HG03097 (cell line): ENCODE results near the gene UIMC1.
"Not testable (repeated sequence)": the region's sequence is repeated elsewhere in the genome, so short reads cannot be mapped to it uniquely, and the experiment has no call there.

ENCODE experiments used
- ATAC-seq: cut with Tn5 transposase; IDR thresholded peaks from one replicate; pipeline ENCODE4 v1.9.1; 2021; ENCODE audit not compliant: unreplicated experiment, low FRiP score

The UIMC1 gene

DNA sequence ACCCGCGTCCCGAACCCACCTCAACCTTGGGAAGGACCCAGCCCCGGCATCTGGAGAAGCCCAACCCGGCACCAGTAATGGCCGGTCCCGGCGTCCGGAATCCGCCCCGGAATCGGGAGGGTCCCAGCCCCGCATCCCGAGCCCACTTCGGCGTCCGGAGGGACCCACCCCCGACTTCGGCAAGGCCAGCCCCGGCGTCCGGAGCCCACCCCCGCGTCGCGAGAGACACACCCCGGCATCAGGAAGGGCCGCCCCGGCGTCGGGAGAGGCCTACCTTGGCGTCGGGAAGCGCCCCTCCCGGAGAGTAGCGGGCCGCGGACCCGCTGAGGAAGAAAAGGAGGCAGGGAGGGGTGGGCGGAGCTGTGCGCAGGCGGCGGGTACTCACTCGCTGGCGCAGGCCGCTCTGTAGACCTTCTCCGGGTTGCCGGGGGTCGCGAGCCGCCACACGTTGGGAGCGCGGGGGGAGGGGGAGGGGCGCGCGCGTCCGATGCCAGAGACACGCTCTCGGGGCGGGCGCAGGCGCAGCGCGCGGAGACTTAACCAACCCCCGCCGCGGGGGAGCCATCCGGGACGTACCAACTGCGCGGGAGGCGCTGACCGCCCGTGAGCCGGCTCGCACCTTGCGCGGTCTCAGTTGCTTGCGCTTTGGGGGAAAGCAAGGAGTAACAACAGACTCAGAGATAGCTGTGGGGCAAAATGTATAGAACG is at the start of gene UIMC1:
Gene UIMC1, minus strand, starts transcription at position 515 of the 708 bp plus-strand sequence. CDS start 24,164 bp downstream, outside the sequence.
- peak; percentile 72 for ATAC-seq

DNA sequence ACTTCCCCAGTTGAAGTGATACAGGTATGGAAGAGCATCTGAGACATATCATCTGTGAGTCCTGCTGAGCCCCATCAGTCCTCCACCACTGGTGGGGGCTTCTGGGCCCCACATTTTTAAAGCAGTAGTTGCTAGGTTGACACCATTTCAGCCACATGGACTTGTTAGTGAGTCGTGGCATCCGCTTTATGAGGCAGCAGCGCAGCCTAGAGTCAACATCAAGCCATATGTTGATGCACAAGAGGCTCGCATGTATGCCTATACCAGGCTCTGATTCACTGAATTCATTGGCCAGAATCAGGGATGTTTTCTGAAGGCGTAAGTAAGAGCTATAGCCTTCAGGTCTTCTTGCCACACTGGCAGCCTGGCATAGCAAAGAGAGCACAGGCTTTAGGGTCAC is 42.7 kb upstream of the UIMC1 start:
- ATAC-seq, result no peak

DNA sequence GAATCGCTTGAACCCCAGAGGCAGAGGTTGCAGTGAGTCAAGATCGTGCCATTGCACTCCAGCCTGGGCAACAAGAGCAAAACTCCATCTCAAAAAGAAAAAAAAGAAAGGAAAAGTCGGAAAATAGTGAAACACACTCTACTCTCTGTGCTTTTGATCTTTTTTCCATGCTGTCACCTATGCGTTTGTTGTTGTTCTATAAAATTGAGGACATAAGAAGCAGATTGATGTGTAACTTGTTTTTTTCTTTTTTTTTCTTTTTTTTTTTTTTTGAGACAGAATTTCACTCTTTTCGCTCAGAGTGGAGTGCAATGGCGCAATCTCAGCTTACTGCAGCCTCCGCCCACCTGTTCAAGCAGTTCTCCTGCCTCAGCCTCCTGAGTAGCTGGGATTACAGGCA is 42.0 kb upstream of the UIMC1 start:
- not testable (repeated sequence) for ATAC-seq

DNA sequence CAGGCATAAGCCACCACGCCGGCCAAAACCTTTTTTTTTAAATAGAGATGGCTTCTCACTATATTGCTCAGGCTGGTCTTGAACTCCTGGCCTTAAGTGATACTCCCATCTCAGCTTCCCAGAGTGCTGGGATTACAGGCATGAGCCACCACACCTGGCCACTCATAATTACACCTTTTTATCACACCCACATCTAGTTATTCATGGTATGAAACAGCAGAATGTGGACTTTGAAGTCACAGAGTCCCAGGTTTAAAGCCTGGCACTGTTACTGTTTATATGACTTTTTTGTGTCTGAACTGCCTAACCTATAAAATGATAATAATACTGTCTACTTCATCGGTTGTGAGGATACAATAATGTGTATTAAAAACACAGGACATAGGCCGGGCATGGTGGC is 39.1 kb upstream of the UIMC1 start:
- no peak for ATAC-seq

DNA sequence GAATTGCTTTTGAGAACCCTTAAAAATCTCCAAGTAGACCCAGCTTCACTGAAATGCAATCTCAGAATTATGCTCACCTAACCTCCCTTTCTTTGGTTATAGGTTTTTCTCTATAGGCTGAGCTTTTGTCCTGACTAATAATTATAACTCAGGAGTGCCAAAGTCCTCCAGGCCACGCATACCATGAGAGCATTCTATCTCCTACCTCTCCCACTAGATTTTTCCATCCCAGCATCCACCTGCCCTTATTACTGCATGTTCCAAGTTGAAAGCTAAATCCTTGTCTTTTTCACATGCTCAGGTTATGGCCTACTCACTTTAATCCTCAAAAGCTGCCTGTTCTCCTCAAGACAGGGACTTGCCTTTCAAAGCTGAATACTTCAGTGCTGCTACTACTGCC is 38.1 kb upstream of the UIMC1 start:
- no peak for ATAC-seq

DNA sequence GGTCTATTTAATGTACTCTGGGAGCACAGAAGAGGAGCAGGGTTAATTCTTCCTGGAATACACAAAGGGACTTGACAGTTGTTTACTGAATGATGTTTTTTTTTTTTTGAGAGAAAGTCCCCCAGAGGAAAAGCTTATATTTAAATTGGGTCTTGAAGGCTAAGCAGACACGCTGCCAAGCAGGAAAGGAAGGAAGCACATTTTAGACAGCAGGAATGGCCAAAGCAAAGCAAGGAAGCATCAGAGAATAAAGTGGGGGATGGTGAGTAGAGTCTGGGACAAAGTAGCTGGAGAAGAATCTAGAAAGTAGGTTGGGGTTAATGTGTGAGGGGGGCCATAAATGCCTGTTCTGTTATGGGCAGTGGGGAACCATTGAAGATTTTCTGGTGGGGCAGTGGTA is 37.4 kb upstream of the UIMC1 start:
- no peak for ATAC-seq

DNA sequence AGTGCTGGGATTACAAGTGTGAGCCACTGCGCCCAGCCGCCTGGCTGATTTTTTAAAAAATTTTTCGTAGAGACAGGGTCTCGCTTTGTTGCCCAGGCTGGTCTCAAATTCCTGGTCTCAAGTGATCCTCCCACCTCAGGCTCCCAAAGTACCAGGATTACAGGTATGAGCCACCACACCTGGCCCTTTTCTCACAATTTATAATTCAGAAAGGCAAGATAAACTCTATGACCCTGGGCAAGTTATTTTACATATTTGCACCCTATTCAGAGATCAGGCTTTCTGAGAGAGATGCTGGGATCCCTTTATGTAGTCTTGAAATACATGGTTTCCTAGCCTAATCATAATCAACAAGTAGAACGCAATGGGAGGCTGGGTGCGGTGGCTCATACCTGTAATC is 36.5 kb upstream of the UIMC1 start:
- ATAC-seq, result no peak

DNA sequence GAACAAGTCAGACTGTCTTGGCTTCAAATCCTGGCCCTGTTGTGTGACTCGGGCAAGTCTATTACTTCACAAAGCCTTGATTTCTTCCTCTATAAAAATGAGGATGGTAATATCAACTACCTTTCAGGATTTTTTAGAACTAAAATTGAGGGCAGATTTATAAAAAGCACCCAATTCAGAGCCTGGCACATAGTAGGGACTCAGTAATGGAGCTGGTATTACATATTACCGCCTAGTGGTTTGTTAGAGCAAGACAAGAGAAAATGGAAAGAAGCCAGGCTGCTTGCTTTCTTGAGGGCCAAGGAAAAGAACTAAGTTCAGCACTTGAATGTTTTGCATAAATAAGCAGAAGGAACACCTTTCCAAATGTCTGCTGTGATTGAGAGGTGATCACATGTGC is 35.4 kb upstream of the UIMC1 start:
- ATAC-seq, result no peak

DNA sequence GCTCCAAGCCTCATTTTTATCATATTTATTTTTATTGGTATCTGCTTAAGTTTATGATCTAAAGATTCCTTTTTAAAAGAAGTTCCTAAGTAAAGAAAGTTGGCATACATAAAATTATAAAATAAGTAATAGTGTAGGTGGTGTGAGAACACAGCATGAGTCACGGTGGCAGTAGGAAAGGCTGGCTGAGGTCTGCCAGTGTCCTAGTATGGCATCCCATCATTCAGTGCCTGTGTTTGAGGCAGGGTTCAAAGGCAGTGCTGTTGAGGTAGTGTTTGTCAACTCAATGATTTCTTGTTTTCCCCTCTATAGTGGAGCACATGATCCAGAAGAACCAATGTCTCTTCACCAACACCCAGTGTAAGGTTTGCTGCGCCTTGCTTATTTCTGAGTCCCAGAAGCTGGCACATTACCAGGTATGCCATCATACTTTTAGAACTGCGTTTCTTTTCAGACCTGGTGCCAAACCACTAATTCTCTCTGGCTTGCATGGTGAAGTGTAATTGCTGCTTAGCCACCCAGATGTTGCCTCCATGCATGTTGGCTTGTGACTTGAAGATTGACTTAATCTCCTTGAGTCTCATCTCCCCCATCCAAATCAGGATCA is 34.3 kb upstream of the UIMC1 start:
- no peak for ATAC-seq

DNA sequence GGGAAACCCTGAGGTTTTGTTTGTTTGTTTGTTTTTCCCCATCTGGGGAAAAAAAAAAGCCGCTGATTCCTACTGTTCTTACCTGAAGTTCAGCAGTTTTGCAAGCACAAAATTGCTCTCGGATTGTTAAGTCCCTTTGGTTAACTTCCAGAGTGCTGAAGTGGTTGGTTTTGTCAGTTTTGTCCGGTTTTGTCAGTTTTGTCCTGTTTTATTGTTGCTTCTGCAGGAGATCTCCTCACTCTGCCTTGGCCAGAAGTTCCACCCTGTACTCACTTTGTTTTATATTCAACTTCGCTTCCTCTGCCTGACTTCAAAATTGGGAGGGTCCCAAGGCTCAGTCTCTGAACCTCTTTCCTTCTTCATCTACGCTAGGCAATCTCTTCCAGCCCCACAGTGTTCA is 30.3 kb upstream of the UIMC1 start:
- no peak for ATAC-seq

DNA sequence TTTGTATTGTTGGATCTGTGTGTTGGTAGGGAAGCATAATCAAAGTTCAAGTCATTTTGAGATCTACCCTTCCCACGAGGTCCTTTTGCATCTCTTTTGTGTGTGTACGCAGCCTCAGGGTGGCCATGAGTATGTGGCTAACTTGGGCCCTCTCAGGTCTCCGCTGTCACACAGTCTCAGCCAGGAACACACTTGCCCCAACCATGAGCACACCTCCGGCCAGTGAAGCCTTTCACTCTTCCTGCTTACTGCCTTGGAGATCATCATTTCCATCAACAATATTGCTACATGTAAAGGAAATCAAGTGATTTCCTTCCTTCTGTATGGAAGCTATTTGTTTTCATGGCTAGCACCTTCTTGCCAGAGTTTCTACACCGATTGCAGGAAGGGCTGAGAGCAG is 29.9 kb upstream of the UIMC1 start:
- ATAC-seq, result no peak

DNA sequence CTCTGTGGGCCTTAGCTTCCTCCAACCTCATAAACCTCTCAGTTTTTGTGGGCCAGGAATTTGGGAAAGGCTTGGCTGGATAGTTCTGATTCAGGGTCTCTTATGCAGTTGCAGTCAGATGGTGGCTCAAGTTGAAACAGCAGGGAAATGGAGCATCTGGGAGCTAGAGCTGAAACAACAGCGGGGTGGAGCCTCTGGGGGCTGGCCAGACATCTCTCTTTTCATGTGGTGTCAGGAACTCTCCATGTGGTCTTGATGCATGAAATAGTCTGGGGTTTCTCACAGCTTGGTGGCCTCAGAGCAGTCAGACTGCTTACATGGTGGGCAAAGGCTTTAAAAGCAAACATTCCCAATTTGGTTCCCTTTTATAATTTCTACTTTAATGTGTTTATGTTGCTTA is 29.4 kb upstream of the UIMC1 start:
- ATAC-seq, result no peak

DNA sequence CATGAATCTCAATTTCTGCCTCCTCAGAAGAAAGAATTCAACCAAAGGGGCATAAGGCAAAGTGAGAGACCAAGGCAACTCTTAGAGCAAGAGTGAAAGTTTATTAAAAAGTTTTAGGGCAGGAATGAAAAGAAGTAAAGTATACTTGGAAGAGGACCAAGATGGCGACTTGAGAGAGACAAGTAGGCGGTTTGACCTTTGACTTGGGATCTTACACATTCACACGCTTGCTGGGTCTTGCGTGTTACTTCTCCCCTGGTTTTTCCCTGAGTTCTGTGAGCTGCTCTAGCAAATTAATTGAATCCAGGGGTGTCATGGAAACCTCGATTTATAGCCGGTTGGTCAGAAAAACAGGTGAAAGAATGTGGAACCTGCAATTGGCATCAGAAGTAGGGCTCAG is 22.9 kb upstream of the UIMC1 start:
- no peak for ATAC-seq

DNA sequence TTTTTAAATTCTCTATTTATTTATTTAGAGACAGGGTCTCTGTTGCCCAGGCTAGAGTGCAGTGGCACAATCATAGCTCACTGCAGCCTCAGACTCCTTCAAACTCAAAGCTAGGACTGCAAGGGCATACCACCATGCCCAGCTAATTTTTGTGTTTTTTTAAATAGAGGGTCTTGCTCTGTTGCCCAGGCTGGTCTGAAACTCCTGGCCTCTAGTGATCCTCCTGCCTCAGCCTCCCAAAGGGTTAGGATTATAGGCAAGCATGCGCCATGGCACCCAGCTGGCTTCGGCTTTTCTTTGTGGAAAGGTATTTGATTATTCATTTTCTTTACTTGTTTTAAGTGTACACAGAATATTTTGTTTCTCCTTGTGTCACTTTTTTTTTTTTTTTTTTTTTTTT is 21.1 kb upstream of the UIMC1 start:
- no peak for ATAC-seq

DNA sequence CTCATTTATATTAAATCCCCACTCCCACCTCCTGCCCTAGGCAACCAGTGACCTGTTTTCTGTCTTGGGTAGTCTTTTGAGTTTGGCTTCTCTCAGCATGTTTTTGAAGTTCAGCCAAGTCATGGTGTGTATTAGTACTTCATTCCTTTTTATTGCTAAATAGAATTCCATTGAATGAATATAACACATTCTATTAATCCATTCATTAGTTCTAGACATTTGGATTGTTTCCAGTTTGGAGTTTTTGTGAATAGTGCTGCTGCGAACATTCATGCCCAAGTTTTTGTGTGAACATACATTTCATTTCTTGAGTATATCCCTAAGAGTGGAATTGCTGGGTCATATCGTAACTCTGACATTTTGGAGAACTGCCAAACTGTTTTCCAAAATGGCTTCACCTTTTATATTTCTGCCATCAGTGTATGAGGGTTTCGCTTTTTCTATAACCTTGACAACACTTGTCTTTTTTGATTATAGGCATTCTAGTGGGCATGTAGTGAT is 18.6 kb upstream of the UIMC1 start:
- ATAC-seq, result no peak

DNA sequence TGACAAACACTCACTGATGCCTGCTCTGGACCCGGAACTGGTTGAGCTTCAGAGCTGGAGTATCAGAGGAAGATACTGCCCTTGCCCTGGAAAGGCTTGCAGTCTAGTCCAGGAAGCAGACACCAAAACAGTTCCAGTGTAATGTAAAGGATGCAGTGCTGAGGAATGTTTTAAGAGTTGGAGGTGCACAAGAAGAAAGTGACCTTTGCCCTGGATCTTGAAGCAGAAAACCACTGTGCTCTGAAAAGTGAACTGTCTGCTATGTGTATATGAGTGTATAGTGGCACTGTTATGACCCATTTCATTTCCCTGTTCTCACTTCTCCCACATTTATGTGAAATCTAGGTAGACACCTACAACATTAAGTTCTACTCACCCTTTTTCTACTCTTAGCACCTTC is 18.0 kb upstream of the UIMC1 start:
- no peak for ATAC-seq

DNA sequence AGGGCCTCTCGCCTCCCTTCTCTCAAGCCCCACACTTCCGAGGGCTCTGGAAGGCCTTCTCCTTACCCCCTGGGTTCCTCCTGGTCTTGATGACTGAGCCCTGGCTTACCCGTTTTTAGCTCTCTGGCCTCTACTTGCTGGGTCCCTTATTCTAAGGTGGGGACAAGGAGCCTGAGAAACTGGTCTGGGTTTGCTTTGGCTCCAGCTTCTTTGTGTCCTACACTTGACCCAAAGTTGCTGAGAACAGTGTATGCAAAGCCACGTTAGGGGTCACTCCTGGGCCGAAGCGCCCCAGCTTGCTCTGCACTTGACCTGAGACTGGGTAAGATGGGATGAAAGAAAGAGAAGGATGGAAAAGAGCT is 16.7 kb upstream of the UIMC1 start:
- ATAC-seq, result no peak

DNA sequence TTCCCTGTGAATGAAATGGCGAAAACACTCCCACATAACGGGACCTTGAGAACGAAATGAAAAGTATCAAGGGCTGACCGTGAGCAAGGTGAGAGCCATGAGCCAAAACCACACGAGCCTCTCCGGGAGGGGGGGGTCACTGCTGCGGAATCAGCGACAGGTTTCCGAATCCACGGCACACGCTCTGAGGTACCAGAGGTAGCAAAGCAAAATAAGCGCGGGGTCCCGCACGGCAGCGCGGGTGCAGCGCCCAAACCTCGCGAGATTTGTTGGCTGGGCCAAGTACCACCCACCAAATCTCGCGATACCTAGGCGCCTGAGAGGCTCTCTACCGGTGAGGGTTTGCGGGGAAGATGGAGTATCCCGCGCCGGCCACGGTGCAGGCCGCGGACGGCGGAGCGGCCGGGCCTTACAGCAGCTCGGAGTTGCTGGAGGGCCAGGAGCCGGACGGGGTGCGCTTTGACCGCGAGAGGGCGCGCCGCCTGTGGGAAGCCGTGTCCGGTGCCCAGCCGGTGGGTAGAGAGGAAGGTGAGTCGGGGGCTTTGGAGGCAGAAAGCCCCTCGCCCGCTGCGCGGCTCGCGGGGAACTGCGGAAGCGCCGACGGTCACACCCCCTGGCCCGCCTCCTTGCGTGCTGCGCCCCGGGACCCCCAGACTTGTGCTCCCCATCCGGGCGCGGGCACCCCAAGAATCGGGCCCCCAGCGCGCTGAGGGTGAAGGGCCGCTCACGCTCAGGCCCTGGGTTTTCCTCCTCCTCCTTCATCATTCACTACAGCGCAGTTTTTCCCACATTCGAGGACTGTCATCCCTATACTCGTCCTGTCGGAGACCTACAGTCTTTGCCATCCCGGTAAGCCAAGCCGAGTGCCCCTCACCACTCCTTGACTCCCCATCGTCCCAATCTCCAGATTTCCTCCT is 16.1 kb upstream of the UIMC1 start, which contains the start of gene ZNF346:
Gene ZNF346, plus strand, starts transcription at position 311 of the 917 bp plus-strand sequence. Its CDS starts 43 bp downstream, at position 354.
- ATAC-seq, result peak; percentile 83

DNA sequence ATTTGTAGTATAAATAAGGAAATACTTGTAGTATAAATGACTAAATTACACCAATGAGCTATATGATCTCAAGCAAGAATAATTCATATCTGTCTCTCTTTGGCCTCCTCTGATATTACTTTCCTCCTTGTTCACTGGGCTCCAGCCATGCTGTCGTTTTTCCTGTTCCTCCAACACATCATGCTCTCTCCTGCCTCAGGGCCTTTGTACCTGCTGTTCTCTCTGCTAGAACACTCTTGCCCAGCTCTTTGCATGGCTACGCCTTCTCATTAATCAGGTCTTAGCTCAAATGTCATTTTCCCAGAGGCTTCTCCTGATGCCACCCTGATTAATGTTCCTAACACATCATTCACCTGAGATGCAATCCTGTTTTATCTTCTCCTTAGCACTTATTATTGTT is 13.5 kb upstream of the UIMC1 start:
- no peak for ATAC-seq

DNA sequence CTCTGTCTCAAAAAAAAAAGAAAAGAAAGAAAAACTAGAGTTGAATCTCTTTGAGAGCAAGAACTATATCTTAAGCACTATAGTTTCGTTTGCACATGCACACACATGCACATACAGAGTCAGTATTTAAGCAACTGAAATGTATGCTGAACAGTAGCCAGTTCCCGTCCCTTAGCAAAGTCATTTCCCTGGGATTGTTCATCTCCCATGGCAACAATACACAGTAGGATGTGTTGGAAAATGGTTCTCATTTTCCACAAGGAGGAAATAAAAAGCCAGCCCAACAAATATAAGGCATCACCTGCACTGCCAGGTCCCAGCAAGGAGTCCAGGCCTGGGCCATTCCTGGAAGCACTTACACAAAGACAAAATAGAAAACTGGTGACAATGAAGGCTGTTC is 11.8 kb upstream of the UIMC1 start:
- no peak for ATAC-seq

DNA sequence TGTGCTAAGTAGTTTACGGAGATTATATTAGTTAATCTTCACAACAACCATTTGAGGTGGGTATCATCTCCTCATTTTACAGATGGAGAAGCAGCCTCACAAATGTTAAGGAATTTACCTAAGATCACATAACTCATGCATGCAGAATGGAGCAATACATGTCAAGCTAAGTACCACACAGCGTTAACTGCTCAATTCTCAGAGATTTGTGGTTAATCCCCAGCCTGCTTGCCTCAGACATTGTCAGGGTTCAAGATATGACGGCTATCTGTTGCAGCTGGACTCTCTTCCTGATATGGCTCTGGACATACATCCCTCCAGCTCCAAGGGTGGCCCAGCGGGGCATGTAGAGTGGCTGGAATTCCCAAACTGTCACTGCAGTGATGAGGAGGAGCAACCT is 8.6 kb upstream of the UIMC1 start:
- ATAC-seq, result no peak
